NCI-H748 (cell line): Measurements from ENCODE around the gene MRM1.
A peak's percentile ranks its signal among the peaks of the same experiment; 100 is the strongest.

Experiments used
- DNase-seq: peaks from one replicate; lab custom pipeline; 2025; ENCODE audit not compliant: unreplicated experiment; lab: John Stamatoyannopoulos, UW

Gene MRM1, protein sequence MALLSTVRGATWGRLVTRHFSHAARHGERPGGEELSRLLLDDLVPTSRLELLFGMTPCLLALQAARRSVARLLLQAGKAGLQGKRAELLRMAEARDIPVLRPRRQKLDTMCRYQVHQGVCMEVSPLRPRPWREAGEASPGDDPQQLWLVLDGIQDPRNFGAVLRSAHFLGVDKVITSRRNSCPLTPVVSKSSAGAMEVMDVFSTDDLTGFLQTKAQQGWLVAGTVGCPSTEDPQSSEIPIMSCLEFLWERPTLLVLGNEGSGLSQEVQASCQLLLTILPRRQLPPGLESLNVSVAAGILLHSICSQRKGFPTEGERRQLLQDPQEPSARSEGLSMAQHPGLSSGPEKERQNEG

GRCh38 chr17:36601303-36602029 is at the start of gene MRM1:
Gene MRM1, plus strand, starts transcription at chr17:36601583. Its CDS starts 228 bp downstream, at chr17:36601811.
- peak; percentile 92 for DNase-seq

GRCh38 chr17:36553459-36553858 is 47.9 kb upstream of the MRM1 start:
- no peak for DNase-seq

- no peak for DNase-seq
These were observed 35.3 kb upstream of the MRM1 start for GRCh38 chr17:36566081-36566480.

DNA sequence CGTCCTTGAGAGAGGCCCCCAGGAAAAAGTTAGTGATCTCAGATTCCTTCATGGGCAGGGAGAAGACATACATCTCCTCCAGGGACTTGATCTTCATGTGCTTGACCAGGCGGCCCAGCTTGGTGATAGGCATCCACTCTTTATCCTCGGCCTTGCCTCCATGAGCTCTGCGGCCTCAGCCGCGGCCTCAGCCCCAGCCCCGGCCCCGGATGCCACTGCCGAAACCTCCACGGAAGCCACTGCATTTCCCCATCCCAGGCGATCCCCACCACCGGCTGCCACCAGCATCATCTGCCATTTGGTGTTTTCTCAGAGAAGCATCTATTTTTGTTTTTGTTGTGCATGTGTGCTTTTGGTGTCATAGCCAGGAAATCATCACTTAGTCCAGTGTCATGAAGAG is 26.4 kb upstream of the MRM1 start:
- no peak for DNase-seq

GRCh38 chr17:36576793-36577192 is 24.6 kb upstream of the MRM1 start:
- DNase-seq: no peak

DNA sequence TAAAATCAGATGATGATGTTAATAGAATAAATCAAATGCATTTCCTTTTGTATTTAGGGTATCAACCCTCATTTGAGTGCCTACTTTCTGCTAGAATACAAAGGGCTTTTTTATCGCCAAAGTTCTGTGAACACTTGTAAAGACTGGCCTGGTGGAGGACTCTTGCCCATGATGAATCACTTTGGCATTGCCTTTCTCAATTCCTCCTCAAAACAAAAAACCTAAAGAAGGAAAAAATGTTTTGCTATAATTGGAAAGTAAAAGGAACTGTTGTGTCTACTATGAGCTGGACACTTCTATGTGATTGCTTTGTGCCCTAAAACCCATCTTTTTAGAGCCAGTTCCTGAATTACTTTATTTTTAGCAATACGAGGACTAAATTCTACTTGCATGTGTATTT is 22.7 kb upstream of the MRM1 start:
- DNase-seq: no peak

DNA sequence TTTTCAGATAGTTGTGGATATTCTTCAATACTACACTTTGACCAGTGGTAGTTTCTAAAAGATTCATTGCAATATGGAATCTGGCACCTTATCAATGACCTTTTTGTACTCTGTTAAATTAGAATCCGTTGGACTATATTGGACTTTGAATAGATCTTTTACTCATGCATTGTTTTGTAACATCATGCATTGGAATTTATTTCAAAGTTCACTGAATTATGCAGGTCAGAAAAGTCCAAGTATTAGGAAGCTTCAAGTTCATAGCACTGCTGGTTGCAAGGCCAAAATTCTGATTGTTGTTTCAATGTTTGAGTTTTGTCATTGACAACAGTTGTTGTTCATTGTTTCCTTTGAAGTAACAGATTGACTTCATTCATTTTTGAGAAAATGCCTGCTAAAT is 17.6 kb upstream of the MRM1 start:
- DNase-seq: no peak

DNA sequence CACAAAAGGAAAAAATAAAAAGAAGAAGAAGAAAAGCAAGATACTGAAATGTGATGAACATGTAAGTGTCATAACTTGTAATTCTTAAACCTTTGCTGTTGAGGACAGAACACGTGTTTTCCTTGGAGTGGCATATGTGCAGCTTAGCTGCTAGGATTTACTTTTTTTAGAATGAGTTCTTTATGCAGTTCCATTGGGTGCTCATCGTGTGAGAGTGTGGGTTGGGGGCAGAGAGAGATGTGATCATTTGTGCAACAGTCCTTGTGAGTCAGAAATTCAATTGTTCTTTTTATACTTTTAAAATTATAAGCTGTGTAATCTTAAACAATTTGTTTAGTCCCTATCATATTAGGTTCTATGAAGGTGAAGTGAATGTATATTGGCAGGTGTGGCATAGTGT is 15.2 kb upstream of the MRM1 start:
- no peak for DNase-seq

- no peak for DNase-seq
These were observed 11.3 kb upstream of the MRM1 start for GRCh38 chr17:36590082-36590481.

DNA sequence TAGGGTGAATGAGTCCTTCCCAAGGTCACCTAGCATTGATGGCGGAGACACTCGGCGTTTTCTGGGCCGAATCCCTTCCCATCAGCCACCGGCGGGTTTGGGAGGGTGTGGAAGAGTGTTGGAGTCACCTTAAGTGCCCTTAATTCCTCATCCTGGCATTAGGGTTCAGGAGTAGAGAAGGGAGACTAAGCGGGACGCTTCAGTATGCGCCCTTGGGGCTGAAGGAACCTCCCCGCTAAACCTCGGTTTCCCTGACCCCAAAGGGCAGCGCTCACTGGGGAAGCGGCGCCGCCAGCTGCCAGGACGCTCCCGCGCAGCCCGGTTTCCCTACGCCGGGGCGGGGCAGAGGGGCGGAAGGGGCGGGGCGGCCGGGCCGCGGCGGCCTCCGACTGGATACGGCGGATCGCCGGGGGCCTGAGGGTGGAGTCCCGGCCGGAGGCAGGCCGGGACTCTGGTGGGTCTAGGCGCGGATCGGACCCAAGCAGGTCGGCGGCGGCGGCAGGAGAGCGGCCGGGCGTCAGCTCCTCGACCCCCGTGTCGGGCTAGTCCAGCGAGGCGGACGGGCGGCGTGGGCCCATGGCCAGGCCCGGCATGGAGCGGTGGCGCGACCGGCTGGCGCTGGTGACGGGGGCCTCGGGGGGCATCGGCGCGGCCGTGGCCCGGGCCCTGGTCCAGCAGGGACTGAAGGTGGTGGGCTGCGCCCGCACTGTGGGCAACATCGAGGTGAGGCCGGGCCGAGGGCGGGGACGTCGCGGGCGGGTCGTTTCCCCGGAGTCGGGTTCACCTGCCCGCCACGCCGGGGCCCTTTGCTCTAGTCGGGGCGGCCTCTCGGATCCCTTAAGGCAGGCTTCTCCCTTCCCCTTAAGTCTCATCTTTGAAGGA is 9.7 kb upstream of the MRM1 start, which contains the start of gene DHRS11:
Gene DHRS11, plus strand, starts transcription at position 446 of the 882 bp plus-strand sequence. Its CDS starts 131 bp downstream, at position 577.
- peak; percentile 81 for DNase-seq

GRCh38 chr17:36592316-36592715 is 9.1 kb upstream of the MRM1 start:
- DNase-seq: peak; percentile 52

DNA sequence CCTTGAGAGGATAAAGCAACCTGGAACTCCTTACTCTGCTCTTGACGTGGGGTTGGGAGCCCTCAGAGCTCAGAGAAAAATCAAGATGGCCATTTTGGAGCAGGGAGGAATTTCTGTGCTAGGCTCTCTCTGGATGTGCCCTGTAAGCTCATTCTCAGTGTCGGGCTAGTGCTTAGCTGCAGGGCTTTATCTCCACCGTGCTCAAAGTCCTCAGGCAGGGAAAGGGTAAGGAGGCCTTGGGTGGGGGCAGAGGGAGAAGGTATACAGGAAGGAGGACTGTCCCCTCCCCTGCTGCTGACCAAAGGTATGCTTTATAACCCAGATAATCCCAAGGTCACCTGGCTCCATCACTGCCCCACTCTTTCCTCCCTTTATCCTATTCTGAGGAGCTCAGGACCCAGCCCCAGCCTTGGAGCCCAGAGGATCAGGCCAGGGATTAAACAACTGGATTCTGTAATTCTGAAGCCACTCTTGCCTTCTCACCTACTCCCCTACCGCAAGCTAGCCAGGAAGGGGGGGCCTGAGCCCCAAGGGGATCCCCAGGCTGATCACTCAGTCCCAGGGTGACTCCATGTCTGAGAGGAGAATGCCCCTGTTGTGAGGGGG is 8.6 kb upstream of the MRM1 start:
- no peak for DNase-seq

DNA sequence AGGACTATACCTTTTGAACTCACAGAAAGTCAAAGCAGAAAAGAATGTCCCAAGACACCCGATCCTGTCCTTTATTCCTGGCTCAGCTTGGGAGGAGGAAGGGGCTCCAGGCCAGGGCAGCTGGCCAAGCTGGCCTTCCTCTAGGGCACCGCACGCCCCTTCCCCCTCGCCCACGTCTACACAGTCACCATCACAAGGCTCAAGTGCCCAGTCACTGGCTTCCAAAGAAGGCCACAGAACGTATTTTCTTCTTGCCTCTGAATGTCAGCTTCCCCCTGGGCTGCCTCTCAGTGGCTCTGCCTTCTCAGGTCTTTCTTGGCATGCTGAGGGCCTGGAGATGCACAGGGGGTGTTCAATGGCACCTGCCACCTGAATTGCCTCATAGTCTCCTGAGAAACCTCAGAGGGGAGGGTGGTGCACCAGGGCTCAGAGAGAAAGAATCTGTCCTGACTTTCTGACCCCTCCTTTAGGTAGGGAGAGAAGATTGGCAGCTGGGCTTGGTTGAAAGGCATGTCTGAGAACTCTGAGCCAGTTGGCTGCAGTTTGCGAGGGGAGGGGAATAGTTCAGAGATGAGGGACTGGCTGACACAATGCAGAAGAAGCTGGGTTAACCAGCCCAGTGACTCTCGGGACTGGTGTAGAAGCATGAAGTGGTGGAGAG is 7.6 kb upstream of the MRM1 start:
- no peak for DNase-seq

- no peak for DNase-seq
These were observed 6.6 kb upstream of the MRM1 start for GRCh38 chr17:36594626-36595401.

DNA sequence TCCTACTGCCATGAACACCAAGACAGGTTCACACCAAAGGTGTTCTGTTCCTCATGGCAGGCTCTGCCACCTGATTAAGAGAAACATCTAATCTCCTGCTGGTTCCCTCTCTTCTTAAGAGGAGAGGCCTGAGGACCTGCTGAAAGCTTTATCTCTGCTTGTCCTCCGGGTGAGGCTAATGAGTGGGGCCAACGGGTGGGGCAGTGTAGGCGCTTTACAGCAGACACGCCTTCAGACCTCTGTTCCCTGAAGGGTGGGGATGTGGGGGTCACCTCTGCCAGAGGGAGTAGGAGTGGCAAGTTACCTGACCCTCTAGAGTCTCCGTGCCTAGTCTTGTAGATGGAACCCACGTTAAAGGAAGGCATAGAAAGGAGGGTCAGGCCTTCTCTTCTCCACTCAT is 4.2 kb upstream of the MRM1 start:
- DNase-seq: no peak

GRCh38 chr17:36597866-36598777 is 3.3 kb upstream of the MRM1 start:
- no peak for DNase-seq

DNA sequence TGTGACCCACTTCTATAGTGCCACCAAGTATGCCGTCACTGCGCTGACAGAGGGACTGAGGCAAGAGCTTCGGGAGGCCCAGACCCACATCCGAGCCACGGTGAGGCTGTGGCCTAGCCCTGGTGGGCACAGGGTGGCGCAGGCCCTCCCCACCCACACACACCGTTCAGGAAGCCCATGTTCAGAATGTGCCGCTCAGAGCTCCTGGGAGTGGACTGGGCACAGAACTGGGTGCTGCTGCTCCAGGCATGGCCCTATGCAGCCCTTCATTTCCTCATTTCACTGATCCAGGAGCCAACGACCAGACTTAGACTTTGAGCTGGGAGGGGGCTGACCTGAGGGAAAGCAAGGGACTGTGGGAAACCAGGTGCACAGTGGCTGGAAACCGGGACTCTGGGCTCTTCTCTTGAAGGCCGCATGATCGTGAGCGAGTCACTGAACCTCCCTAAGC is 2.4 kb upstream of the MRM1 start:
- no peak for DNase-seq

- no peak for DNase-seq
These were observed 1.7 kb upstream of the MRM1 start for GRCh38 chr17:36599546-36600250.
